Endothelial cell (in vitro differentiated cells): ENCODE data around the gene IMPACT. TPM values are rescaled to one million over a fixed set of nuclear protein-coding genes. Genes with fewer than 3 reads are reported as not detected.

Experiments used
- DNase-seq: peaks from one replicate; pipeline ENCODE4 v3.0.0; 2021; ENCODE audit warnings: low spot score
- H3K27ac Mint-ChIP-seq: one replicate; pipeline ENCODE4 v1.8.0; 2021; ENCODE audit warnings: mixed read lengths, inconsistent platforms; ENCODE audit not compliant: unreplicated experiment
- H3K27me3 Mint-ChIP-seq: one replicate; pipeline ENCODE4 v1.8.0; 2021; ENCODE audit warnings: mild to moderate bottlenecking, moderate library complexity, mixed read lengths, inconsistent platforms; ENCODE audit not compliant: unreplicated experiment
- H3K36me3 Mint-ChIP-seq: one replicate; pipeline ENCODE4 v1.8.0; 2021; ENCODE audit warnings: mild to moderate bottlenecking, low read depth, mixed read lengths, inconsistent platforms; ENCODE audit not compliant: unreplicated experiment
- H3K4me1 Mint-ChIP-seq: one replicate; pipeline ENCODE4 v1.8.0; 2021; ENCODE audit warnings: mild to moderate bottlenecking, mixed read lengths, inconsistent platforms; ENCODE audit not compliant: unreplicated experiment
- H3K4me3 Mint-ChIP-seq: one replicate; pipeline ENCODE4 v1.8.0; 2021; ENCODE audit warnings: mild to moderate bottlenecking, mixed read lengths, inconsistent platforms; ENCODE audit not compliant: unreplicated experiment
- H3K9me3 Mint-ChIP-seq: one replicate; pipeline ENCODE4 v1.8.0; 2021; ENCODE audit warnings: mixed read lengths, inconsistent platforms; ENCODE audit not compliant: unreplicated experiment
- CTCF ChIP-seq: fragments of 200-600 bp; sonication (generic); IDR thresholded peaks from one replicate; pipeline ENCODE4 v1.5.0; 2021; ENCODE audit warnings: antibody characterized with exemption; ENCODE audit not compliant: unreplicated experiment
- total RNA-seq: library from RNA; stranded (reverse); fragmentation: NEBNext Ultra II Directional; extraction: Animal tissue kit (Norgen Biotek cat#: 25700); gene quantifications from one replicate; pipeline ENCODE4 v1.2.1, GENCODE V29; 2021; ENCODE audit not compliant: unreplicated experiment

IMPACT gene
- total RNA-seq, 1 donor from 2014 or later, result 35.4 TPM

- DNase-seq, result no peak
- Mint-ChIP-seq H3K4me3 (no peak overlapping the region), H3K27me3 (peaks cover 4% of the 10 kb centered on the region), H3K9me3 (no peaks in the 10 kb centered on the region), H3K4me1 (no peaks in the 10 kb centered on the region), H3K27ac (no peak overlapping the region), H3K36me3 (no peaks in the 10 kb centered on the region)
- TF ChIP-seq CTCF, result no peak
Observed at GRCh38 chr18:24470805-24471204, 44.3 kb downstream of the IMPACT start.

GRCh38 chr18:24472591-24472990 lies 46.1 kb downstream of the IMPACT start:
- H3K36me3 Mint-ChIP-seq, result no peaks in the 10 kb centered on the region
- H3K27ac Mint-ChIP-seq, result no peak overlapping the region
- DNase-seq, result no peak
- no peaks in the 10 kb centered on the region for H3K9me3 Mint-ChIP-seq
- H3K27me3 Mint-ChIP-seq, result peaks cover 3% of the 10 kb centered on the region
- H3K4me3 Mint-ChIP-seq, result no peak overlapping the region
- no peaks in the 10 kb centered on the region for H3K4me1 Mint-ChIP-seq
- TF ChIP-seq CTCF, result no peak

- H3K36me3 Mint-ChIP-seq, result no peaks in the 10 kb centered on the region
- no peak for TF ChIP-seq CTCF
- H3K9me3 Mint-ChIP-seq, result no peaks in the 10 kb centered on the region
- no peak overlapping the region for H3K4me3 Mint-ChIP-seq
- H3K27ac Mint-ChIP-seq, result no peak overlapping the region
- H3K4me1 Mint-ChIP-seq, result no peaks in the 10 kb centered on the region
- DNase-seq, result no peak
- H3K27me3 Mint-ChIP-seq, result peaks cover 3% of the 10 kb centered on the region
Observed at GRCh38 chr18:24474406-24474805, 47.9 kb downstream of the IMPACT start.

GRCh38 chr18:24475926-24476589 lies 49.6 kb downstream of the IMPACT start:
- H3K4me3 Mint-ChIP-seq, result no peak overlapping the region

More at GRCh38 chr18:24475926-24476589, 49.6 kb downstream of the IMPACT start:
- Mint-ChIP-seq H3K36me3 (peaks cover 3% of the 10 kb centered on the region), H3K27ac (no peak overlapping the region), H3K27me3 (peaks cover 4% of the 10 kb centered on the region), H3K4me1 (no peaks in the 10 kb centered on the region), H3K9me3 (peaks cover 4% of the 10 kb centered on the region)
- no peak for DNase-seq
- TF ChIP-seq CTCF, result no peak
